ENCODE data around the gene ZNF358.
A peak's percentile ranks its signal among the peaks of the same experiment; 100 is the strongest.

Gene ZNF358

DNA sequence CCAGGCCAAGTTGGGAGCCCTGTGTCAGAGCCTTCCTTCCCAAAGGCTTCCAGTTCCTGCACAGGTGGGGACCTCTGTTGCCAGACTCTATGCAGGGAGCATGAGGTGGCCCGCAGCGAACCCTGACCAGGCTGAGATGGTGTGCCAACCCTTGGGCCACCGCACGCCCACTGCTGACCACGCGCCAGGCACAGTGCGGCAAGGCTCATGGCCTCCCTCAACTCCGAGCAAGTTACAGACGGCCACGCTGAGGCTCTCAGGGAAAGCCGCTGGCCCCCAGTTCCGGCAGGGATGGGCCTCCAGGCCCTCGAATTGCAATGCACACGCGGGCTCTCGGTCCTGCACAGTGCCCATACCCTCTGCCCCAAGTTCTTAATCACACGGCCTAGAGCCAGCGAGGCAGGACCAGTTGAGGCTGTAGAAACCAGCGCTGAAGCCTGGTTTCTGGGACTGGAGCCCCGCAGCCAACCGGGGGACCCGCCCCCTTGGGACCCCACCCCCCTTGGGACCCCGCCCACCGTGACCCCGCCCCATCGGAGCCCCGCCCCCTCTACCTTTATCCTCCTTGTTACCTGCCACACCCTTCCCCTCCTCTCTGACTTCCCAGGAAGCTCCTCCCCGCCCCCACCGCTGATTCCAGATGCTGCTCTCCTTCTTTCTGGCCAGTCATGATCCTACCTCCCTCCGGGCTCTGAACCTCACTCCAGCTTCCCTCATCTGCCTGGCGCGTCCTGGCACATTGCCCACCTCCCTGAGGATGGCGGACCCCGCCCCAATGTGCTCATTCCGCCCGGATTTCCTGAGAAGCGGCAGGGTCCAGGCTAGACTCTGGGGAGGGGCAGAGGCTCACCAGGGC lies 33.1 kb upstream of the ZNF358 start:
- no peaks in the 10 kb centered on the region for H3K9me3 ChIP-seq (replicated peaks in 1 of 11)
- H3K27me3 ChIP-seq, result peaks cover 0 to 3% (median 0%) of the 10 kb centered on the region in 11 experiments; a peak in 6 of 22 replicates
- peak overlapping the region in 3 of 11 experiments; percentile 23 to 36 (median 27); a peak in 4 of 22 replicates for H3K9ac ChIP-seq
- H3K27ac ChIP-seq, result peak overlapping the region in 4 of 11 experiments; percentile 9 to 13 (median 12); a peak in 1 of 22 replicates
- TF ChIP-seq Cebpa-rat (IDR thresholded peaks at IDR 0.05), result no peak
- H4K20me1 ChIP-seq, result no peaks in the 10 kb centered on the region; a peak in 1 of 22 replicates
- H3K36me3 ChIP-seq, result no peaks in the 10 kb centered on the region
- peak overlapping the region; percentile 61 to 88 (median 75) for H3K4me2 ChIP-seq
- peaks cover 23 to 48% (median 38%) of the 10 kb centered on the region in 10 experiments for H3K4me1 ChIP-seq
- H3K4me3 ChIP-seq, result no peak overlapping the region; a peak in 1 of 20 replicates

DNA sequence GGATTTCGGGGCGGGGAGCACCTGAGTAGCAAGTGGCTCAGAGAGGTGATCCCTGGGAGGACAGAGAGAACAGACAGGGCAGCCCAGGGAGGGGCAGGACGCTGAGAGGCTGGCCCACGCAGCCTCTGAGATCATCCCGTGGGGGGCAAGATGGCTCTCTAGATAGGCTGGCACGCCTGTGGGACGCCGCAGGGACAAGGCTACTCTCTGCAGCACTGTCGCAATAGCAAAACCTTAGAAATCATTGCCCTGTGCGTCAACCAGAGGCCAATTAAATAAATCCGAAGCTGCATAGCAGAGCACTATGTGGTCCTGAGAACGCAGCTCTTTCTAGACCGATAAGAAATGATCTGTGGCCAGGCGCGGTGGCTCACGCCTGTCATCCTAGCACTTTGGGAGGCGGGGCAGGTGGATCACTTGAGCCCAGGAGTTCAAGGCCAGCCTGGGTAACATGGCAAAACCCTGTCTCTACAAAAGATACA lies 32.1 kb upstream of the ZNF358 start:
- H3K4me2 ChIP-seq, result peak overlapping the region in 6 of 11 experiments; percentile 51 to 77 (median 62); a peak in 10 of 22 replicates
- peaks cover 25 to 51% (median 39%) of the 10 kb centered on the region in 10 experiments for H3K4me1 ChIP-seq
- no peak overlapping the region for H3K4me3 ChIP-seq
- no peak overlapping the region for H3K9ac ChIP-seq
- H3K9me3 ChIP-seq (replicated peaks in 1 of 11), result peaks cover 0 to 3% (median 0%) of the 10 kb centered on the region in 11 experiments; a peak in 2 of 22 replicates
- H3K27ac ChIP-seq, result peak overlapping the region in 2 of 11 experiments; percentile 9 to 11; a peak in 1 of 22 replicates
- TF ChIP-seq Cebpa-rat (IDR thresholded peaks at IDR 0.05), result no peak
- peaks cover 3 to 12% (median 9%) of the 10 kb centered on the region in 11 experiments; a peak in 19 of 22 replicates for H3K27me3 ChIP-seq
- no peaks in the 10 kb centered on the region for H3K36me3 ChIP-seq
- H4K20me1 ChIP-seq, result no peaks in the 10 kb centered on the region; a peak in 1 of 22 replicates

DNA sequence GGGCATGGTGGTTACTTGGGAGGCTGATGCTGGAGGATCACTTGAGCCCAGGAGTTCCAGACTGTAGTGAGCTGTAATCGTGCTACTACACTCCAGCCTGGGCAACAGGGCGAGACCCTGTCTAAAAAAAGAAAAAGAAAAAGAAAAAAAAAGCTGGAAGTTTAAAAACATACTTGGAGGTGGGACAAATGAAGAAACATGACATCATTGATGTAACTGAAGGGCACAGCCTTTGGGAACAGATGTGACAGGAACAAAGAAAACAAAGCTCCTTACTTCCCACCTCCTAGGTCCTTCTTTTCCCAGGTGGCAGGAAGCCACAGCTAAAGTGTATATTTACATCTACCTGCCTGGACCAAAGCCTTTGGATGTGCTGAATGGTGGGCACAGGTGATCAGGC lies 29.0 kb upstream of the ZNF358 start:
- Histone ChIP-seq H3K4me3 (no peak overlapping the region), H3K27me3 (peaks cover 6 to 26% (median 22%) of the 10 kb centered on the region in 11 experiments; a peak in 21 of 22 replicates), H3K36me3 (no peaks in the 10 kb centered on the region), H3K9ac (no peak overlapping the region), H4K20me1 (no peaks in the 10 kb centered on the region; a peak in 1 of 22 replicates), H3K4me2 (no peak overlapping the region), H3K9me3 (replicated peaks in 1 of 11) (peaks cover 0 to 29% (median 0%) of the 10 kb centered on the region in 11 experiments; a peak in 9 of 22 replicates), H3K4me1 (peaks cover 28 to 48% (median 31%) of the 10 kb centered on the region in 10 experiments), H3K27ac (no peak overlapping the region)
- TF ChIP-seq Cebpa-rat (IDR thresholded peaks at IDR 0.05), result no peak

GRCh38 chr19:7488736-7489353 lies 27.1 kb upstream of the ZNF358 start, which contains the start of gene PEX11G:
Gene PEX11G (minus strand): TSS chr19:7489035. CDS start chr19:7489010, 25 bp downstream.
- peaks cover 6 to 26% (median 22%) of the 10 kb centered on the region in 11 experiments; a peak in 21 of 22 replicates for H3K27me3 ChIP-seq
- peak within 1 kb of the TSS in 7 of 11 experiments; percentile 8 to 54 (median 42); a peak in 9 of 22 replicates for H3K27ac ChIP-seq
- H3K9me3 ChIP-seq (replicated peaks in 1 of 11), result peaks cover 0 to 45% (median 0%) of the 10 kb centered on the region in 11 experiments; a peak in 9 of 22 replicates
- H3K9ac ChIP-seq, result peak within 1 kb of the TSS; percentile 23 to 61 (median 52); a peak in 18 of 22 replicates
- H3K36me3 ChIP-seq, result no peaks in the 10 kb centered on the region
- H3K4me1 ChIP-seq, result peaks cover 14 to 50% (median 33%) of the 10 kb centered on the region in 10 experiments
- peak within 1 kb of the TSS; percentile 43 to 80 (median 70) for H3K4me2 ChIP-seq
- peak within 1 kb of the TSS; percentile 10 to 61 (median 46); a peak in 18 of 20 replicates for H3K4me3 ChIP-seq
- H4K20me1 ChIP-seq, result no peaks in the 10 kb centered on the region
- no peak for TF ChIP-seq Cebpa-rat (IDR thresholded peaks at IDR 0.05)

- H4K20me1 ChIP-seq, result no peaks in the 10 kb centered on the region
- no peaks in the 10 kb centered on the region for H3K36me3 ChIP-seq
- peaks cover 12 to 57% (median 40%) of the 10 kb centered on the region in 10 experiments; a peak in 19 of 20 replicates for H3K4me1 ChIP-seq
- peak overlapping the region in 10 of 11 experiments; percentile 43 to 80 (median 70); a peak in 13 of 22 replicates for H3K4me2 ChIP-seq
- TF ChIP-seq Cebpa-rat (IDR thresholded peaks at IDR 0.05), result no peak
- H3K27ac ChIP-seq, result no peak overlapping the region
- H3K27me3 ChIP-seq, result peaks cover 6 to 26% (median 22%) of the 10 kb centered on the region in 11 experiments; a peak in 21 of 22 replicates
- no peak overlapping the region for H3K4me3 ChIP-seq
- H3K9me3 ChIP-seq (replicated peaks in 1 of 11), result peaks cover 0 to 45% (median 0%) of the 10 kb centered on the region in 11 experiments; a peak in 9 of 22 replicates
- no peak overlapping the region for H3K9ac ChIP-seq
These were observed 26.3 kb upstream of the ZNF358 start for GRCh38 chr19:7489609-7490044.

GRCh38 chr19:7492142-7492541 lies 23.8 kb upstream of the ZNF358 start:
- TF ChIP-seq Cebpa-rat (IDR thresholded peaks at IDR 0.05), result peak in 10 of 11 experiments; percentile 41 to 87 (median 76); a peak in 17 of 22 replicates
- H3K27me3 ChIP-seq, result peaks cover 6 to 26% (median 22%) of the 10 kb centered on the region in 11 experiments; a peak in 21 of 22 replicates
- H3K4me2 ChIP-seq, result peak overlapping the region in 10 of 11 experiments; percentile 14 to 71 (median 50); a peak in 19 of 22 replicates
- H3K4me1 ChIP-seq, result peaks cover 16 to 69% (median 44%) of the 10 kb centered on the region in 10 experiments
- H3K9ac ChIP-seq, result peak overlapping the region in 3 of 11 experiments; percentile 25 to 47 (median 33); a peak in 5 of 22 replicates
- H3K9me3 ChIP-seq (replicated peaks in 1 of 11), result peaks cover 0 to 45% (median 0%) of the 10 kb centered on the region in 11 experiments; a peak in 9 of 22 replicates
- H3K4me3 ChIP-seq, result 0 out of 20 replicates have a peak overlapping the region, but pooled peaks of 1 of the 10 experiments have one; percentile 6
- peak overlapping the region in 10 of 11 experiments; percentile 30 to 80 (median 58); a peak in 17 of 22 replicates for H3K27ac ChIP-seq
- no peaks in the 10 kb centered on the region for H3K36me3 ChIP-seq
- H4K20me1 ChIP-seq, result no peaks in the 10 kb centered on the region

DNA sequence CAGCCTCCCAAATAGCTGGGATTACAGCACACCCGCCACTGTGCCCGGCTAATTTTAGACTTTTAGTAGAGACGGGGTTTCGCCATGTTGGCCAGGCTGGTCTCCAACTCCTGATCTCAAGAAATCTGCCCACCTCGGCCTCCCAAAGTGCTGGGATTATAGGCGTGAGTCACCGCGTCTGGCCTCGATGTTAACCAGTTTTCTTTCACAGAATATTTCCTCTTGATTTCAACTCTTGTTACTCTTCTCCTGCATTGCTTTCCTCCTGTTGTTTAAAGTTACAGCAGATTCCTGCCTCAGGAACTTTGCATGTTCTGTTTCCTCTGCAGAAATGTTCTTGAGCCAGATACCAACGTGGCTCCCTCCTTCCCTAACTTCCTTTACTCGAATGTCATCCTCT lies 23.3 kb upstream of the ZNF358 start:
- peak overlapping the region in 3 of 11 experiments; percentile 3 to 47 (median 4); a peak in 5 of 22 replicates for H3K9ac ChIP-seq
- H3K27me3 ChIP-seq, result peaks cover 7 to 26% (median 22%) of the 10 kb centered on the region in 11 experiments; a peak in 21 of 22 replicates
- peak overlapping the region in 10 of 11 experiments; percentile 14 to 71 (median 50); a peak in 19 of 22 replicates for H3K4me2 ChIP-seq
- peak overlapping the region; percentile 28 to 80 (median 53); a peak in 17 of 22 replicates for H3K27ac ChIP-seq
- 0 out of 20 replicates have a peak overlapping the region, but pooled peaks of 1 of the 10 experiments have one; percentile 6 for H3K4me3 ChIP-seq
- H3K36me3 ChIP-seq, result no peaks in the 10 kb centered on the region
- no peaks in the 10 kb centered on the region for H4K20me1 ChIP-seq
- H3K9me3 ChIP-seq (replicated peaks in 1 of 11), result peaks cover 0 to 45% (median 0%) of the 10 kb centered on the region in 11 experiments; a peak in 9 of 22 replicates
- H3K4me1 ChIP-seq, result peaks cover 20 to 74% (median 45%) of the 10 kb centered on the region in 10 experiments
- TF ChIP-seq Cebpa-rat (IDR thresholded peaks at IDR 0.05), result no peak
